Stomach (tissue), 9 donors: ENCODE data around the gene RPH3AL. TPM values are rescaled to one million over a fixed set of nuclear protein-coding genes. Genes with fewer than 3 reads are reported as not detected.
"Not testable (repeated sequence)": the region's sequence is repeated elsewhere in the genome, so short reads cannot be mapped to it uniquely, and the experiment has no call there.

Experiments
- DNase-seq, 2 donors: peaks; one replicate each; pipeline versions ENCODE4 v3.0.0 to v3.0.0-alpha.2; 2013 to 2019
- H3K27ac ChIP-seq, 5 donors: fragments of 200-600 bp in 4 of 5; sonication (generic) in 4 of 5; one replicate each; pipeline ENCODE4 v1.5.1; 2013 to 2019; ENCODE audit warnings: mild to moderate bottlenecking in 1 of 5, moderate library complexity in 1 of 5
- H3K27me3 ChIP-seq, 3 donors: fragments of 200-600 bp; sonication (generic); one replicate each; pipeline ENCODE4 v1.5.1; 2017 to 2019; ENCODE audit warnings: mixed run types in 1 of 3
- H3K36me3 ChIP-seq, 4 donors: fragments of 200-600 bp; sonication (generic); 1 replicate in 3 of 4; 2 replicates in 1 of 4; pipeline ENCODE4 v1.5.1; 2016 to 2019
- H3K4me1 ChIP-seq, 4 donors: fragments of 200-600 bp; sonication (generic); one replicate each; pipeline ENCODE4 v1.5.1; 2016 to 2019
- H3K4me3 ChIP-seq, 4 donors: fragments of 200-600 bp; sonication (generic) in 3 of 4; one replicate each; pipeline ENCODE4 v1.5.1; 2016 to 2019; ENCODE audit warnings: mild to moderate bottlenecking in 1 of 4
- H3K9me3 ChIP-seq, 4 donors: fragments of 200-600 bp; sonication (generic); one replicate each; pipeline ENCODE4 v1.5.1; 2016 to 2019
- EP300 ChIP-seq: sonication (generic); formaldehyde crosslinking; IDR thresholded peaks from one replicate; pipeline ENCODE4 v1.6.1; 2017; ENCODE audit warnings: antibody characterized with exemption
- POLR2A ChIP-seq, 4 donors: fragments of 450-650 bp; IDR thresholded peaks; one replicate each; pipeline ENCODE4 v1.6.1; 2016; ENCODE audit warnings: antibody characterized with exemption in 4 of 4, control low read depth in 2 of 4, mild to moderate bottlenecking in 1 of 4, moderate library complexity in 1 of 4
- POLR2AphosphoS5 ChIP-seq, 3 donors: sonication (generic); formaldehyde crosslinking; IDR thresholded peaks; one replicate each; pipeline ENCODE4 v1.6.1; 2016; ENCODE audit warnings: antibody characterized with exemption in 3 of 3
- WGBS, 5 donors: extraction: QIAGEN DNeasy Blood & Tissue Kit in 3 of 5; methylation state at CpG; one replicate each; pipeline versions ENCODE4 v1.1.5 to v1.1.7; 2013 to 2018; 5-methylcytosine and 5-hydroxymethylcytosine counted together
- intact Hi-C: fragments of 100-400 bp; cut with DNase I; formaldehyde crosslinking; loops from one replicate; pipeline ENCODE4 v1.15.1; 2023; ENCODE audit warnings: low total_unique reads
- polyA plus RNA-seq, 3 donors: library from polyadenylated mRNA; stranded (reverse); fragments of 200-250 nt; gene quantifications; one replicate each; pipeline ENCODE4 v1.2.3, GENCODE V29; 2013
- total RNA-seq, 5 donors: library from RNA; depleted of rRNA; stranded (reverse); fragments of >200 nt; gene quantifications; one replicate each; pipeline versions ENCODE4 v1.1.0 to v1.2.3, GENCODE V29; 2014 to 2016
- TF ChIP-seq, protein P1 (sequence below), 7 experiments: fragments of 450-650 bp in 4 of 7; fragments of 200-600 bp in 3 of 7; sonication (generic) in 3 of 7; IDR thresholded peaks; one replicate each; pipeline ENCODE4 v1.5.1; 2016 to 2019; ENCODE audit warnings: antibody characterized with exemption in 7 of 7, control low read depth in 2 of 7, mild to moderate bottlenecking in 1 of 7
- donor health status: healthy with polysubstance abuse.
- donor health status: Bipolar disorder and iron deficiency.
- donor health status: healthy.

The RPH3AL gene
- total and polyA plus RNA-seq, 8 donors: 4.9 to 38.5 (median 17.4) TPM

DNA sequence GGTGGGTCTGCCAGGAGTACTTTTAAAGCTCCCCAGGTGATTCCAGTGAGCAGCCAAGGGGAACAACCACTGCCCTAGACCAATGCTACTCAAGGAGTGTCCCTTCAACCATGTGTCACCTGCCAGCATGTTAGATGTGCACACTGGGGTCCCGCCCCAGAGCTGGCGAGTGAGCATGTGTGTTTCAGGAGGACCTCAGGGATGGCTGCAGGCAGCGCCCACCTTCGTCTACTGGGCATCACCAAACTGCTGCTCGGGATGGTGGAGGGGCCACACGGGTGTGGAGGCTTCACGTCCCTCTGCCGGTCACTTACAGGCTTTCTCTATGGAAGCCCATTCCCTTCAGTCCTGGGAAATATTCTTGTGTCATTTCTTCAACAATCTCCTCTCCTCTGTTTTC, 142.2 kb downstream of the RPH3AL start:
- Histone ChIP-seq H3K27me3 (peaks cover 0 to 15% (median 0%) of the 10 kb centered on the region in 3 donors), H3K9me3 (no peaks in the 10 kb centered on the region), H3K4me3 (no peak overlapping the region), H3K36me3 (peaks cover 0 to 45% (median 22%) of the 10 kb centered on the region in 4 donors), H3K4me1 (peaks cover 0 to under 1% (median 0%) of the 10 kb centered on the region in 4 donors), H3K27ac (no peak overlapping the region)
- intact Hi-C loops: no loop called here
- 88 to 97% (median 92%) methylated on average over 7 to 8 of the region's 8 CpGs for WGBS, 5 donors
- TF ChIP-seq, protein P1, sequence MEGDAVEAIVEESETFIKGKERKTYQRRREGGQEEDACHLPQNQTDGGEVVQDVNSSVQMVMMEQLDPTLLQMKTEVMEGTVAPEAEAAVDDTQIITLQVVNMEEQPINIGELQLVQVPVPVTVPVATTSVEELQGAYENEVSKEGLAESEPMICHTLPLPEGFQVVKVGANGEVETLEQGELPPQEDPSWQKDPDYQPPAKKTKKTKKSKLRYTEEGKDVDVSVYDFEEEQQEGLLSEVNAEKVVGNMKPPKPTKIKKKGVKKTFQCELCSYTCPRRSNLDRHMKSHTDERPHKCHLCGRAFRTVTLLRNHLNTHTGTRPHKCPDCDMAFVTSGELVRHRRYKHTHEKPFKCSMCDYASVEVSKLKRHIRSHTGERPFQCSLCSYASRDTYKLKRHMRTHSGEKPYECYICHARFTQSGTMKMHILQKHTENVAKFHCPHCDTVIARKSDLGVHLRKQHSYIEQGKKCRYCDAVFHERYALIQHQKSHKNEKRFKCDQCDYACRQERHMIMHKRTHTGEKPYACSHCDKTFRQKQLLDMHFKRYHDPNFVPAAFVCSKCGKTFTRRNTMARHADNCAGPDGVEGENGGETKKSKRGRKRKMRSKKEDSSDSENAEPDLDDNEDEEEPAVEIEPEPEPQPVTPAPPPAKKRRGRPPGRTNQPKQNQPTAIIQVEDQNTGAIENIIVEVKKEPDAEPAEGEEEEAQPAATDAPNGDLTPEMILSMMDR (IDR thresholded peaks at IDR 0.05): no peak
- no peak for TF ChIP-seq EP300
- TF ChIP-seq POLR2AphosphoS5 (IDR thresholded peaks at IDR 0.05): no peak
- TF ChIP-seq POLR2A (IDR thresholded peaks at IDR 0.05): no peak
- DNase-seq: no peak

GRCh38 chr17:208429-208828, 144.2 kb downstream of the RPH3AL start:
- Histone ChIP-seq H3K27ac (no peak overlapping the region), H3K36me3 (peaks cover 0 to 29% (median 16%) of the 10 kb centered on the region in 4 donors), H3K4me1 (no peaks in the 10 kb centered on the region), H3K9me3 (no peaks in the 10 kb centered on the region), H3K4me3 (no peak overlapping the region), H3K27me3 (peaks cover 0 to 32% (median 0%) of the 10 kb centered on the region in 3 donors)
- intact Hi-C loops: no loop called here
- no peak for TF ChIP-seq EP300
- TF ChIP-seq, protein P1 (IDR thresholded peaks at IDR 0.05): no peak
- no peak for TF ChIP-seq POLR2AphosphoS5 (IDR thresholded peaks at IDR 0.05)
- no peak for TF ChIP-seq POLR2A (IDR thresholded peaks at IDR 0.05)
- 66 to 94% (median 86%) methylated on average over 8 of the region's 8 CpGs for WGBS, 5 donors
- DNase-seq: no peak

DNA sequence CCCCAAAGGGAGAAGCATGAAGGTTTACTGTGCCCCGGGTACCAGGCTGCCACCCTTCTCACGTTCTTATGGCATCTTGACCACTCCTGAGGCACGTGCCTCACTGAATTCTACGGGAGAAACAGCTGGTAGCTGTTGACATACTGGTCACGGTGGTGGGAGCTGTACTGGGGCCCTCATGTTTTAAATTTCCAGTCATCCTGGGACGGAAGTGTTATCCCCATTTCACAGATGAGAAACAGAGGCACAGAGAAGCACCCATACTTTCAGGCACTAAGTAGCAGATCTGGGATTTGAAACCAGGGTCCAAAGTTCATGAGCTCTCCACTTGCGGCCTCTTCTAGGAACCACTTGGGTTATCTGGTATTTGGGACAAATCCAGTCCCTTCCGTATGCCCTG, 144.8 kb downstream of the RPH3AL start:
- no peak for TF ChIP-seq POLR2A (IDR thresholded peaks at IDR 0.05)
- no peak for TF ChIP-seq POLR2AphosphoS5 (IDR thresholded peaks at IDR 0.05)
- TF ChIP-seq, protein P1 (IDR thresholded peaks at IDR 0.05): no peak
- no peak for TF ChIP-seq EP300
- no peak overlapping the region for H3K4me3 ChIP-seq
- no peaks in the 10 kb centered on the region for H3K4me1 ChIP-seq
- H3K27me3 ChIP-seq: peaks cover 0 to 32% (median 0%) of the 10 kb centered on the region in 3 donors
- intact Hi-C loops: no loop called here
- no peaks in the 10 kb centered on the region for H3K9me3 ChIP-seq
- peaks cover 0 to 24% (median 11%) of the 10 kb centered on the region in 4 donors for H3K36me3 ChIP-seq
- DNase-seq: no peak
- no peak overlapping the region for H3K27ac ChIP-seq
- WGBS, 5 donors: 82 to 93% (median 90%) methylated on average over 8 of the region's 8 CpGs

DNA sequence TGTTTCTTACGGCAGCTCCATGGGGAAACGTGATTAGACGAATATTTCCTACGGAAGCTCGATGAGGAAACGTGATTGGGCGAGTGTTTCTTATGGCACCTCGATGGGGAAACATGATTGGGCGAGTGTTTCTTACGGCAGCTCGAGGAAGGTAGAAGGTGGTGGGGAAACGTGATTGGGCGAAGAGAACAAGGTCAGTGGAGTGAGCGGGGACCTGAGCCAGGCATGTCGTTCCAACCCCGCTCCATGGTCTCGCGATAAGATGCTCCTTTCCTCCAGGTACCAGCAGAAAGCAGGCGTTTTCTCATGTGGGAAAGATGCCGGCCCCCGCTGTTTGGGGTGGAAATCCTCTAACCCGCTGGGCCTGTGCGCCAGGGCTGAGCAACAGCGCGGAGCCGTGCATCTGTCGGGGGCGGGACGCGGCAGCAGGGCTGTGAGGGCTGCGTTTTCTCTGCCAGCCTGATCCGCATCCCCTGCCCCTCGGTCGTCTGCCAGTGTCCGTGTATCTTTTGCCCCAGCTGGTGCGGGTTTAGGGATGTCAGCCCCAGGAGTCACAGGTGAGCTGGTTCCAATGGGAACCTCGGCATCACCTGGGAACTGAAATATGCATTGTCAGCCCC, 145.6 kb downstream of the RPH3AL start:
- no peak for DNase-seq
- TF ChIP-seq POLR2AphosphoS5 (IDR thresholded peaks at IDR 0.05): no peak
- TF ChIP-seq, protein P1 (IDR thresholded peaks at IDR 0.05): no peak
- TF ChIP-seq POLR2A (IDR thresholded peaks at IDR 0.05): no peak
- no peak for TF ChIP-seq EP300
- H3K9me3 ChIP-seq: no peaks in the 10 kb centered on the region
- no peaks in the 10 kb centered on the region for H3K4me1 ChIP-seq
- WGBS, 5 donors: 70 to 97% (median 95%) methylated on average over 26 to 37 of the region's 37 CpGs
- H3K36me3 ChIP-seq: peaks cover 0 to 17% (median 9%) of the 10 kb centered on the region in 4 donors
- H3K4me3 ChIP-seq: no peak overlapping the region
- peaks cover 0 to 32% (median 0%) of the 10 kb centered on the region in 3 donors for H3K27me3 ChIP-seq
- H3K27ac ChIP-seq: no peak overlapping the region
- intact Hi-C loops: no loop called here

DNA sequence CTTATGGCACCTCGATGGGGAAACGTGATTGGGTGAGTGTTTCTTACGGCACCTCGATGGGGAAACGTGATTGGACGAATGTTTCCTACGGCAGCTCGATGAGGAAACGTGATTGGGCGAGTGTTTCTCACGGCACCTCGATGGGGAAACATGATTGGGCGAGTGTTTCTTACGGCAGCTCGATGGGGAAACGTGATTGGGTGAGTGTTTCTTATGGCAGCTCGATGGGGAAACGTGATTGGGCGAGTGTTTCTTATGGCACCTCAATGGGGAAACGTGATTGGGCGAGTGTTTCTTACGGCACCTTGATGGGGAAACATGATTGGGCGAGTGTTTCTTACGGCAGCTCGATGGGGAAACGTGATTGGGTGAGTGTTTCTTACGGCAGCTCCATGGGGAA, 146.1 kb downstream of the RPH3AL start:
- H3K4me1 ChIP-seq, intact Hi-C loops, DNase-seq, H3K9me3 ChIP-seq, H3K27ac ChIP-seq, H3K4me3 ChIP-seq: not testable (repeated sequence)
- Histone ChIP-seq H3K27me3 (peaks cover 0 to 32% (median 0%) of the 10 kb centered on the region in 3 donors), H3K36me3 (peaks cover 0 to 11% (median 4%) of the 10 kb centered on the region in 4 donors)
- WGBS, 5 donors: 95 to 97% (median 96%) methylated on average over 27 of the region's 27 CpGs
